ENCODE results near the gene PODXL2. TPM values are rescaled to one million over a fixed set of nuclear protein-coding genes. Genes with fewer than 3 reads are reported as not detected.

The PODXL2 gene
- total RNA-seq, 2 donors from 2014 or later = 12.1 to 19.0 TPM

DNA sequence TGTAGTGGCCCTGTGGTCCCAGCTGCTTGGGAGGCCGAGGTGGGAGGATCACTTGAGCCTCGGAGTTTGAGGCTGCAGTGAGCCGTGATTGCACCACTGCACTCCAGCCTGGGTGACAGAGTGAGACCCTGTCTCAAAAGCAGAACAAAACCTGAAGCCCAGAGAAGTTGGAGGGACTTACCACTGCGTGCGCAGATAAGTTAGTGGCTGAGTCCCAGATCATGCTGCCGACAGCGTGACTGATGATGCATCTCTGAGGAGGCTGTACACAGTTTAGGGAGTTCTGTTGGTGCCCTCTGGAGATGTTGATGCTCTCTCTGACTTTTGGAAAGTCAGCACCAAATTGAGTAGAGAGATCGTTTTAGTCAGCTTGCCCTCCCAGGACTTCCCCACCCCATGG lies 27.9 kb downstream of the PODXL2 start:
- no peak overlapping the region for H3K9ac ChIP-seq (ENCODE audit: low read depth in 2 of 2, low read length in 2 of 2)
- TF ChIP-seq, protein P1, sequence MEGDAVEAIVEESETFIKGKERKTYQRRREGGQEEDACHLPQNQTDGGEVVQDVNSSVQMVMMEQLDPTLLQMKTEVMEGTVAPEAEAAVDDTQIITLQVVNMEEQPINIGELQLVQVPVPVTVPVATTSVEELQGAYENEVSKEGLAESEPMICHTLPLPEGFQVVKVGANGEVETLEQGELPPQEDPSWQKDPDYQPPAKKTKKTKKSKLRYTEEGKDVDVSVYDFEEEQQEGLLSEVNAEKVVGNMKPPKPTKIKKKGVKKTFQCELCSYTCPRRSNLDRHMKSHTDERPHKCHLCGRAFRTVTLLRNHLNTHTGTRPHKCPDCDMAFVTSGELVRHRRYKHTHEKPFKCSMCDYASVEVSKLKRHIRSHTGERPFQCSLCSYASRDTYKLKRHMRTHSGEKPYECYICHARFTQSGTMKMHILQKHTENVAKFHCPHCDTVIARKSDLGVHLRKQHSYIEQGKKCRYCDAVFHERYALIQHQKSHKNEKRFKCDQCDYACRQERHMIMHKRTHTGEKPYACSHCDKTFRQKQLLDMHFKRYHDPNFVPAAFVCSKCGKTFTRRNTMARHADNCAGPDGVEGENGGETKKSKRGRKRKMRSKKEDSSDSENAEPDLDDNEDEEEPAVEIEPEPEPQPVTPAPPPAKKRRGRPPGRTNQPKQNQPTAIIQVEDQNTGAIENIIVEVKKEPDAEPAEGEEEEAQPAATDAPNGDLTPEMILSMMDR (IDR thresholded peaks at IDR 0.05) = no peak
- H3K27ac ChIP-seq = no peak overlapping the region
- H3K27me3 ChIP-seq = no peaks in the 10 kb centered on the region
- no peaks in the 10 kb centered on the region for H3K9me3 ChIP-seq
- no peaks in the 10 kb centered on the region for H3K36me3 ChIP-seq
- DNase-seq = no peak
- intact Hi-C loops (cut with DNase I) = no loop called here
- no peaks in the 10 kb centered on the region for H3K4me1 ChIP-seq
- no peak overlapping the region for H3K4me3 ChIP-seq

DNA sequence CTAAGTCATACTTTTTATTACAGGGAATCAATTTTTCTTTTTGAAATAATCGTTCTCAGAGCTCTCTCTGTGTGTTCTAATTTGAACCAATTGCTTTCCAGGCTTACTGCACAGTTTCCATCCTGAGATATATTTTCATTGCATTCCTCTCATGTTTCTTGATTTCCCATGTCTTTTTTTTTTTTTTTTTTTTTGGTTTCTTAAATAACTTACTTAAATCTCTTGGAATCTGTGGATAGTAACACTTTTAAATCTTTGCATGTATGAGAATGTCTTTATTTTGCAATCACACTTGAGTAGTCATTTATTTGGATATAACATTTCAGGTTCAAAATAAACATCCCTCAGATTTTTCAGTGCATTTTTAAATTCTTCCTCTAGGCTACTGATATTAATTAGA lies 29.2 kb downstream of the PODXL2 start:
- TF ChIP-seq, protein P1 (IDR thresholded peaks at IDR 0.05) = no peak
- H3K9ac ChIP-seq (ENCODE audit: low read depth in 2 of 2, low read length in 2 of 2) = no peak overlapping the region
- intact Hi-C loops (cut with DNase I) = no loop called here

GRCh38 chr3:127660621-127661251 lies 31.8 kb downstream of the PODXL2 start:
- no peak overlapping the region for H3K27ac ChIP-seq
- intact Hi-C loops (cut with DNase I) = no loop called here
- no peak for DNase-seq

More for the DNA sequence above, 29.2 kb downstream of the PODXL2 start:
- Histone ChIP-seq H3K36me3 (no peaks in the 10 kb centered on the region), H3K9me3 (no peaks in the 10 kb centered on the region), H3K4me3 (no peak overlapping the region), H3K27me3 (no peaks in the 10 kb centered on the region), H3K4me1 (no peaks in the 10 kb centered on the region), H3K27ac (no peak overlapping the region)
- DNase-seq = no peak

DNA sequence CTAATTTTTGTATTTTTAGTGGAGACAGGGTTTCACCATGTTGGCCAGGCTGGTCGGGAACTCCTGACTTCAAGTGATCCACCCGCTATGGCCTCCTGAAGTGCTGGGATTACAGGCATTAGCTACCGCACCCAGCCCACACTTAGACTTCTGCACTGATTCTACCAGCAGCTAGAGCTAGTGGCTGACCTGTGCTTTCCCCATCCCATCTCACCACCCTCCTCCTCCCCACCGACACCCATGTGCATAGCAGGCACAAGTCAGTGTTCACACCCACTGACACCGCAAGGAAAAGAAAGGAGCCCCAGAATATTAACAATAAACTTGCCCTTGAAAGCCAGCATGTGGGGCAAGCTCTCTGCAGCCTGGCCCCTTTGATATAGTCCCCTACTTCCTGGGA lies 32.6 kb downstream of the PODXL2 start:
- no peaks in the 10 kb centered on the region for H3K4me1 ChIP-seq
- intact Hi-C loops (cut with DNase I) = no loop called here
- TF ChIP-seq, protein P1 (IDR thresholded peaks at IDR 0.05) = no peak
- no peaks in the 10 kb centered on the region for H3K9me3 ChIP-seq
- no peaks in the 10 kb centered on the region for H3K27me3 ChIP-seq
- no peaks in the 10 kb centered on the region for H3K36me3 ChIP-seq
- no peak for DNase-seq
- no peak overlapping the region for H3K27ac ChIP-seq
- no peak overlapping the region for H3K9ac ChIP-seq (ENCODE audit: low read depth in 2 of 2, low read length in 2 of 2)
- H3K4me3 ChIP-seq = no peak overlapping the region

More at GRCh38 chr3:127660621-127661251, 31.8 kb downstream of the PODXL2 start:
- TF ChIP-seq, protein P1 (IDR thresholded peaks at IDR 0.05) = no peak
- H3K4me1 ChIP-seq = no peaks in the 10 kb centered on the region
- H3K9ac ChIP-seq (ENCODE audit: low read depth in 2 of 2, low read length in 2 of 2) = no peak overlapping the region
- no peaks in the 10 kb centered on the region for H3K9me3 ChIP-seq
- H3K36me3 ChIP-seq = no peaks in the 10 kb centered on the region
- no peak overlapping the region for H3K4me3 ChIP-seq
- no peaks in the 10 kb centered on the region for H3K27me3 ChIP-seq

- no peaks in the 10 kb centered on the region for H3K4me1 ChIP-seq
- no peak overlapping the region for H3K9ac ChIP-seq (ENCODE audit: low read depth in 2 of 2, low read length in 2 of 2)
- no peaks in the 10 kb centered on the region for H3K9me3 ChIP-seq
- no peak overlapping the region for H3K4me3 ChIP-seq
- DNase-seq = no peak
- intact Hi-C loops (cut with DNase I) = no loop called here
- H3K36me3 ChIP-seq = no peaks in the 10 kb centered on the region
- TF ChIP-seq, protein P1 (IDR thresholded peaks at IDR 0.05) = no peak
- H3K27ac ChIP-seq = no peak overlapping the region
- H3K27me3 ChIP-seq = no peaks in the 10 kb centered on the region
Measured at GRCh38 chr3:127662001-127662469, 33.0 kb downstream of the PODXL2 start.
